Right forelimb (tissue), 1 donor: ENCODE results near the gene DDX10.

Experiments used
- DNase-seq: peaks from one replicate; pipeline ENCODE4 v3.0.0-alpha.2; 2018

The DDX10 gene

DNA sequence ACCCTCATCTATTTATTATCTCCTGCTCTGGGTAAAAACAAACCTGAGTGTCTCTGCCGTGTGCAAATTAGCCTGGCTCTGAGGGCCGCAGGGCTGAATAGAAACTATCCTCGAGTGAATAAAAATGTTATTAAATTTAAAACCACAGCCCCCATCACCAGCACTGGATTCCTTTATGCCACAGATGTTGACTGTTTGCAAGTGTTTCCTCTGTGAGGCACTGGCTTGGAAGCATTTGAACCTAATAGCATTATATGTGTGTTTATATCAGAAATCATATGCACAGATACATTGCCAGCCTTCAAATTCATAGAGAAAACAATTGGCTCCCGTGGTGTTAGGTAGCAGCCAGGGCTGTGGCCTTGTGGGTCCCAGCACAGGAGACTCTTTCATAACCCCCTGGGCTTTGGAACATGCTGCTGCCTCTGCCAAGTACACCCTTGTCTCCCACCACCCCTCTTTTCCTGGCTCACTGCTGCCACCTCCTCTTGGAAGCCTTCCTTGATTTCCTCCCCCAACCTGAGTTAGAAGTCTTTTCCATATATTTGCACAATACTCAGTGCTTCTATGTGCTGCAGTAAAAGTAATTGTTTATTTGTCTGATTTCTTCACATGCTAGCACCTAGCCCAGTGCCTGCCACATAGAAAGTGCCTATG is 294.4 kb downstream of the DDX10 start:
- DNase-seq = no peak

GRCh38 chr11:108959874-108960273 is 295.0 kb downstream of the DDX10 start:
- no peak for DNase-seq

- no peak for DNase-seq
Measured at GRCh38 chr11:108960501-108960900, 295.6 kb downstream of the DDX10 start.

- DNase-seq = no peak
Measured at GRCh38 chr11:108961095-108961494, 296.2 kb downstream of the DDX10 start.

DNA sequence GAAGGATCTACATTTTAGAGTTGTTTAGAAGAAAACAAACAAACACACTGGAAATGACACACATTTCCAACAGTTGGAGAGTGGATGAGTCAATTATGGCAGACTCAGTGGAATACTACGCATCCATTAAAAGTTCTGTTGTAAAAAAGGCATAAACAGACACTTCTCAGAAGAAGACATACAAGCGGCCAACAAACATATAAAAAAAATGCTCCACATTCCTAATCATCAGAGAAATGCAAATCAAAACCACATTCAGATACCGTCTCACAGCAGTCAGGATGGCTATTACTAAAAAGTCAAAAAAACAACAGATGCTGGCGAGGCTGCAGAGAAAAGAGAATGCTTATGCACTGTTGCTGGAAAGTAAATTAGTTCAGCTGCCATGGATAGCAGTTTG is 298.2 kb downstream of the DDX10 start:
- DNase-seq = no peak

- no peak for DNase-seq
Measured at GRCh38 chr11:108965306-108966001, 300.6 kb downstream of the DDX10 start.

DNA sequence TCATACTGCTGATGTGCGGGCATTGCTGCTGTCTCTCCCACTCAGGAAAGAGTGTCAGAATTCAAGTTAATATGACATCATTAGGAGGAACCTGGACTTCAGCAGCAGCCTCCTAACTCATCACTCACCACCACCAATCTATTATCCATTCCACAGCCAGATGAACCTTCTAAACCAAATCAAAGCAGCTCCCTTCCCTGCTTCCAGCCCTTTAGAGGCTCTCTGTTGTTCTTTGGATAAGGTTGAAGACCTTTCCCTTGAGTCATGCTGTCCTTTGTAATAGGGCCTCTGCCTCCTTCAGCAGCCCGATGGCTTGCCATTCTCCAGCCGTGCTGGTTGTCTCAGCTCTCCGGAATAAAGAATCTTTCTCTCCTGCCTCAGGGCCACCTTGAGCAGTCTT is 301.3 kb downstream of the DDX10 start:
- no peak for DNase-seq

GRCh38 chr11:108966978-108967377 is 302.1 kb downstream of the DDX10 start:
- DNase-seq = no peak

DNA sequence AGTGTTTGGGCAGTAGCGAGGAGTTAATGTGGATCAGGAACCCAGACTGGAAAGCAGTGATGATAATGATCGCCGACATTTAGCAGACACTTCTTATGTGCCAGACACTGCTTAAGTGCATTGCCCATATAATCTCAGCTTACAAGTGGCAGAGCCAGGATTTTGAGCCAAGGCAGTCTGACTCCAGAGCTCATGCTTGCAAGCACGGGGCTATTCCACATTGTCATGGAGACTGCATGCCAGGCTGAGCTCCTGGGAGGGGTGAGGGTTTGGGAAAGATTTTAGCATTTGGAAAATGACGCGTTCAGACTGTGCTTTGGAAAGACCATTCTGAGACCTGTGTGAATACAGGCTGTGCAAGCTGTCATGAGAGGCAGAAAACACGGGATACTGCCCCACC is 302.7 kb downstream of the DDX10 start:
- DNase-seq = peak; percentile 75

GRCh38 chr11:108970221-108970991 is 305.5 kb downstream of the DDX10 start:
- DNase-seq = no peak

DNA sequence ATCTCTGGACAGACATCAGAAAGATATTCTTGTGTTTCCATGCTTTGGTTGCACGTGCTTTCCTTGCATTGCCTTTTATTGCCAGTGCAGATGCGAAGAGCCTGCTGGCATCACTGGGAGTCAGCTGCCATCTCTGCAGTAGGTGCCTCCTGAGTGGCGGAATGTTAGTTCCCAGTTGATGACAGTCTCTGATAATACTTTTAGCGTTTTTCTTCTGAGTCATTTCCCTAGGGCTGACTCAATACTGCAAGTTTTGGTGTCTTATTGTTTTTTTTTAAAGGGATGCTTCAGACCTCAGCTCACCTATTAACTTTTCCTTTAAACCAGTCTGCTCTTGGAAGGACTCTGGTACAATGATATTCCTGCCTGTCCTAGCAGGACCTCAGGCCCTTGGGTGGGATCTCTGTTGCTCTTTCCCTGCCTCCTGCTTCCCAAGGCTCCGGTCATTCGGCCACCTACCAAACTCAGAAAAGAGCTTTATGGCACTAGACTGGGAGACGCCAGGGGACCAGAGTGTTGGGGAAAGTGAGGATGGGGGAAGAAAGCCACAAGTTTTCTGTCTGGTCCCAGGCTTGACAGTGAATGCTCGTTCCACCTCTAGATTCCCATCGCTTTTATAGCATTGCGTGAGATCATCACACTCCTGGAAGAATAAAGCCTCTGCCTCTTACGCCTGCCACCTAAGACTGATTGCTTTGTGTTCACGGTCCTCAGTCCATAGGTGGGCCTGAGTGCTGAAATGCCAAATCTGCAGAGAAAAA is 308.7 kb downstream of the DDX10 start:
- no peak for DNase-seq

- DNase-seq = no peak
Measured at GRCh38 chr11:108975026-108975425, 310.2 kb downstream of the DDX10 start.

DNA sequence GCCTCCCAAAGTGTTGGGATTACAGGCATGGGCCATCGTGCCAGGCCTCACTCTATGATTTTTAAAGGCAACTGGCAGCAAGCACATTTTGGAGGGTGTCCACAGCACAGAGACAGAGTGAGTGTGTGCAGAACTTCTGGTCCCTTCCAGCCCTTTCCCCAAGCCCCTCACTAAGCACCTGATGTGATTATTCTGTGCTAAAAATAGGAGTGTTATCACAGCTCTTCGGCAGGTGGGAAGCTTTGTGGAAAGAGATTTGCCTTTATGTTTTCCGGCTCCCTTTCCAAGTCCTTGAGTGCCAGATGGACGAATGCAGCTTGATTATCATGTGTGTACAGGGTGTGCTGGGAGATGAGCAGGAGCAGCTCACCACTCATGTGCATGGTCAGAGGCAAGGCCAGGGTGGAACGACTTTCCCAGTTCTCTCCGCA is 310.8 kb downstream of the DDX10 start:
- DNase-seq = no peak

DNA sequence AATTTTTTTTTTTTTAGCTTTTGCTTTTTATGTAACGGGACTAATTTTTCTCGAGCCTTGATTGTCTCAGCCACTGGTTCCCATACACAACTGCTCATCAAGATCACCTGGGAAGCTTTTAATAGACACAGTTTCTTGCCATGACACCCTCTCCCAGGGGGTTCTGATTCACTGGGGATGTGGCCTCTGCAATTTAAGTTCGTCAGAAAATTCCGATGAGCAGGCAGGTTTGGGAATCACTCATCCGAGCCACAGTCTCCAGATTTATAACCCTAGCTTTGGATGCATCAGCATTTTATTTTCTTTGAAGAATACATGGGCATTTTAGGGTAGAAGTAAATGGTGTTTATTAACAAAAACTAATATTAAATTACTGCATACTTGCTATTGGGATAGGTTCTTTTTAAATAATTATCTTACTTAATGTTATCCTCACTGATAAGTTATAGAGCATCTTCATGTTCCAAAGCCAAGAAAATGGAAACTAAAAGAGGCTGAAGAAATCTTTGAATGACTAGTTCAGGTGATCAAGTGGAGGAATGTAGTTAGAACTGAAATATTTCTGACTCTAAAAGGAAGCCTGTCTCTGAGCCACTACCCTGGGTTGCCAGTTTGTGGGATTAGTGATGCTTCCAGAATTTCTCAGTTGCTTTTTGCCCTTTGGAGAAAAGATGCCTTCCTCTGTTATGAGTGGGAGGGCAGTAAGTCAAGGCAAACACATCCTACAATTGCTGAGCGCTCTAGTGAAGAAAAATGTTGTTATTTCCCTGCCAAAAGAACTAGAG is 319.0 kb downstream of the DDX10 start:
- no peak for DNase-seq

DNA sequence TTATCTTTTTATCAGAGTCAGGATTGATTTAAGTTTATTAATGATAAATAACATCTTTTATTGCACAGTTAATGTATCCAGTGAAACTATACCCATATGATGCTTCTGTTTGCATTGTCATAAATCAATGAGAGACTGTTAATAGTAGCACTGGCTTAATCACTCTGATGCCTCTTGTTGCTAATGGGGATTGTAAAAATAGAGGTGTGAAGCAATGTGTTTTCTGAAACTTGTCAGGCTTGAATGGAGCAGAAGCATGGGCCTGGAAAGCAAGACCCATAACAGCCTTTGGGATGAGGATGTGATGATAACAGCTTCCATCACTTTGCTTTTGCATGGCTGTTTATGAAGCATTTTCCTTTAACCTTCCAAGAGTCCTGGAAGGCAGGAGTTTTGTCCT is 319.7 kb downstream of the DDX10 start:
- DNase-seq = no peak

DNA sequence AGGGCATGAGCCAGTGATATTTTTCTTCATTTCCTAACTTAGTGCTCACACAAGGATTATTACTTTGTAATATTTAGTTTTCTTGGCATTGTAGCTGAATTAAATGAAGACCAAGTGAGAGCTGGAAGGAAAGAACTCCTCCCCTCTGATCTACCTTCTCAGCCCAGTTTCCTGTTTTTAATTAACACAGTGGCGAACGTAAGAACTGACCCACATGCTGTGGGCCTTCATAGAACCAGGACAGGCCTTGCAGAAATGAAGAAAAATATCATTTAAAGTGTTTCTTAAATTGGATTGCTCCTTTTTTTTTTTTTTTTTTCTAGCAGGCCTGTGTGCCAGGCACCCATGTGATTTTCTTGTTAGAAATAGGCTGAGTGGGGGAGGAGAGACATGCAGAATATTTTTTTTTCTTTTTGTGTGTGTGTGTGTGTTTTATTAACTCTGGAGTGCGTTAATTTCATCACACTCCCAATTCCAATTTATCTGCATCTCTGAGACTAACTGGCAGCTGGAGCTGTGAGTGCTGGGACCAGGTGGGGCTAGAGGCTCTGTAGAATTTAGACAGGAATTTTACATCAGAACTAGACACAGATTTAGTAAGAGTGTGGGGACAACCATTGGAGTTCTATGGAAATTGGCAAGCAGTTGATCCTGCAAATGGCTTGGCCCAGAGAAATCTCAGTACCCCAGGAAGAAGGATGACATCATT is 320.5 kb downstream of the DDX10 start:
- no peak for DNase-seq

GRCh38 chr11:108985945-108986279 is 321.0 kb downstream of the DDX10 start:
- DNase-seq = no peak
